GM12878 (cell line): ENCODE measurements around the gene TRMT44.

Experiments used
- POLR2A ChIP-seq: IDR thresholded peaks from 2 replicates; pipeline ENCODE4 v1.6.1; 2011; ENCODE audit warnings: low read depth, mild to moderate bottlenecking, low read length
- SIX5 ChIP-seq: IDR thresholded peaks from 2 replicates; pipeline ENCODE4 v1.6.1; 2011; ENCODE audit warnings: mild to moderate bottlenecking, low read depth, low read length, moderate library complexity; ENCODE audit not compliant: severe bottlenecking
- SMC3 ChIP-seq: IDR thresholded peaks from 2 replicates; pipeline ENCODE4 v1.6.1; 2011; ENCODE audit warnings: low read length, improper control_type of control experiment, borderline replicate concordance

DNA sequence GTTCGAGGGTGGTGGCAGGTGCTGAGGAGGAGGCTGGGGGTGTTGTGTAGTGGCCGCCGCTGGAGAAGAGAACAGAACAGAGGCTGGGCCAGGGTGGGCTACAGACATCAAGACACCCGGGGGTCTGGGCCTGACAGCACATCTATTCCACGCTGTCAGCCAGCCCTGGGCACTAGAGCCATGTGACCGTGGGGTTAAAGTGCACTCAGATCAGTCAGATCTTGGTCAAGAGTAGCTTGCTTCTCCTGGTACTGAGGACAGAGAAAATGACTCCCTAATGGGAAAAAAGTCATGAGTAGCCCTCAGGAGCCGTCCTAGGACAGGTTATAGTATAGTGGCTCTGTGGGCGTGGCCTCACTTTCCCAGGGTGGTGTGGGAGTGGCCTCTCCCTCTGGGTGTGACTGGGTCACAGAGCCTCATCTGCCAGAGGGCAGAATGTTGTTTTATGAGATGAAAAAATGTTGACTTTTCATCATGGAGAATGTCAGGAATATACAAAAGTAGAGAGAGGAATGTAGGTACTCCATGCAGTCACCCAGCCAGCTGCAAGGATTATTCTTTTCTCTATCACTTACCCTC lies 19.4 kb downstream of the TRMT44 start:
- TF ChIP-seq SMC3 (no peak), POLR2A (no peak; the same call in 1 of the 2 replicates), SIX5 (no peak)
